GM18498 (cell line): Measurements from ENCODE around the gene MAGEA3.
"Not testable (repeated sequence)": the region's sequence is repeated elsewhere in the genome, so short reads cannot be mapped to it uniquely, and the experiment has no call there.

Experiments
- ATAC-seq: cut with Tn5 transposase; IDR thresholded peaks from one replicate; pipeline ENCODE4 v1.9.1; 2021; ENCODE audit warnings: mild to moderate bottlenecking, moderate library complexity; ENCODE audit not compliant: unreplicated experiment

Gene MAGEA3

GRCh38 chrX:152735860-152736511 is 37.4 kb downstream of the MAGEA3 start:
- ATAC-seq: no peak

DNA sequence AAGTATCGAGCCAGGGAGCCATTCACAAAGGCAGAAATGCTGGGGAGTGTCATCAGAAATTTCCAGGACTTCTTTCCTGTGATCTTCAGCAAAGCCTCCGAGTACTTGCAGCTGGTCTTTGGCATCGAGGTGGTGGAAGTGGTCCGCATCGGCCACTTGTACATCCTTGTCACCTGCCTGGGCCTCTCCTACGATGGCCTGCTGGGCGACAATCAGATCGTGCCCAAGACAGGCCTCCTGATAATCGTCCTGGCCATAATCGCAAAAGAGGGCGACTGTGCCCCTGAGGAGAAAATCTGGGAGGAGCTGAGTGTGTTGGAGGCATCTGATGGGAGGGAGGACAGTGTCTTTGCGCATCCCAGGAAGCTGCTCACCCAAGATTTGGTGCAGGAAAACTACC is 37.9 kb downstream of the MAGEA3 start:
- not testable (repeated sequence) for ATAC-seq

DNA sequence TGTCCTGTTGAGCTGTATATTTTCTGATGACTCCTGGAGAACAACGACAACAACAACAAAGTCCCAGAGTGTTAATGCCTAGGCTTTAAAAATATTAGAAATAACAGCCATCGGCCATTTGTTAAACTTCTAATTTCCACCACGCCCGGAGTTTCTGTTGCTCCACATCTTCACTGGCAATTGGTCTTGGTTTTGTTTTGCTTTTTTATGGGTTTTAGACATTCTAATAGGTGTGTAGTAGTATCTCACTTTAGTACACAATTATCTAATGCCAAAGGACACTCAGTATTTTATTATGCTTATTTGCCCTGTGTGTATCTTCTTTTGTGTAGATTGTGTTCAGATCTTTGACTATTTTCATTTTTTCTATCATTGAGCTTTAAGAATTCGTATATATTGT is 40.0 kb downstream of the MAGEA3 start:
- ATAC-seq: no peak
